Measurements from ENCODE around the gene IFNLR1.
A peak's percentile ranks its signal among the peaks of the same experiment; 100 is the strongest.

IFNLR1 gene

GRCh38 chr1:24119859-24120756 is 67.0 kb downstream of the IFNLR1 start:
- no peak for DNase-seq

GRCh38 chr1:24119489-24119858 is 67.6 kb downstream of the IFNLR1 start:
- DNase-seq: no peak

- DNase-seq: no peak
These were observed 68.5 kb downstream of the IFNLR1 start for GRCh38 chr1:24118410-24119242.

- DNase-seq: no peak
These were observed 69.2 kb downstream of the IFNLR1 start for GRCh38 chr1:24117722-24118409.

GRCh38 chr1:24117132-24117531 is 70.0 kb downstream of the IFNLR1 start:
- DNase-seq: no peak

GRCh38 chr1:24114753-24115152 is 72.3 kb downstream of the IFNLR1 start:
- DNase-seq: no peak

GRCh38 chr1:24113641-24114033 is 73.5 kb downstream of the IFNLR1 start:
- DNase-seq: no peak

- DNase-seq: peak; percentile 43
These were observed 74.9 kb downstream of the IFNLR1 start, which contains the start of gene MYOM3 for GRCh38 chr1:24111996-24112779. Gene MYOM3 (minus strand): TSS chr1:24112135. CDS start chr1:24108636, 3,499 bp downstream.

GRCh38 chr1:24111262-24111995 is 75.7 kb downstream of the IFNLR1 start:
- no peak for DNase-seq

- no peak for DNase-seq
These were observed 76.3 kb downstream of the IFNLR1 start for GRCh38 chr1:24110642-24111261.

- no peak for DNase-seq
These were observed 77.2 kb downstream of the IFNLR1 start for GRCh38 chr1:24109686-24110475.

GRCh38 chr1:24109166-24109483 is 78.0 kb downstream of the IFNLR1 start:
- no peak for DNase-seq

- DNase-seq: no peak
These were observed 78.5 kb downstream of the IFNLR1 start for GRCh38 chr1:24108334-24109165.

- no peak for DNase-seq
These were observed 79.5 kb downstream of the IFNLR1 start for GRCh38 chr1:24107462-24108138.

- DNase-seq: no peak
These were observed 81.5 kb downstream of the IFNLR1 start for GRCh38 chr1:24105368-24106160.

GRCh38 chr1:24104854-24105253 is 82.2 kb downstream of the IFNLR1 start:
- DNase-seq: no peak
